ENCODE measurements around the gene CMAS.
"Not testable (repeated sequence)": the region's sequence is repeated elsewhere in the genome, so short reads cannot be mapped to it uniquely, and the experiment has no call there.

The CMAS gene

GRCh38 chr12:22048351-22049041, 2.5 kb downstream of the CMAS start:
- no peak for DNase-seq

DNA sequence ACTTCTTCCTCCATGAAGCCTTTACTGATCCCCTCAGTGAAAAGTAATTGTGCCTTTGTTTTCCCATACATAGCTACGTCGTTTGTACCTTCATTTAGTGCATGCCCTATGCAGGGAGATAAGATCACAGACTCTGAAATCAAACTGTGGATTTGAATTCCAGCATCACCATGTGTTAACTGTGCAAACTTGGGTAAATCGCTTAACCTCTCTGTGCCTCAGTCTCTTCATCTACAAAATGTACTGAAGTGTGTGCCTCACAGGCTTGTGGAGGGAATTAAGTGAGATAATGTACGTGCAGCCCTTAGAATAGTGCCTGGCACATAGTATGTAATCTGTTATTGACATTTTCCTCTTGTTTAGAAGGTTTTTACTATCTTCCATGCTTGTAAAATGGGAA, 4.1 kb downstream of the CMAS start:
- DNase-seq = no peak

GRCh38 chr12:22051114-22051698, 5.2 kb downstream of the CMAS start:
- no peak for DNase-seq

- DNase-seq = not testable (repeated sequence)
These were observed 7.0 kb downstream of the CMAS start for GRCh38 chr12:22052994-22053393.

DNA sequence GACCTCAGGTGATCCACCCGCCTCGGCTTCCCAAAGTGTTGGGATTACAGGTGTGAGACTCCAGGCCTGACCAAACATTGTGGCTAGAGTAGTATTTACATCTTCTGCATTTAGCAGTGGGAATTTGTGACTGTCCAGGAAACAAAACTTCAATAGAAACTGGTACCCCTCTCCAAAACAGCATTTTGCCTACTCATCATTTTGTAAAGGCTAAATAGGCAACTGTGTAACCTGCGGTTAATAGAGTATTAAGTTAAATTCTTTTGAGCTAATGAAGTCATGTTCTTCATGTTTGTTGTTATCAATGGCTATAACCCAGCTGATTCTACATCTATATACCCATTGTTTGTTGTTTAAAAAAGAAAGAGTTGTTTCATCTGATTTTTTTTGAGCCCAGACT, 8.1 kb downstream of the CMAS start:
- no peak for DNase-seq

DNA sequence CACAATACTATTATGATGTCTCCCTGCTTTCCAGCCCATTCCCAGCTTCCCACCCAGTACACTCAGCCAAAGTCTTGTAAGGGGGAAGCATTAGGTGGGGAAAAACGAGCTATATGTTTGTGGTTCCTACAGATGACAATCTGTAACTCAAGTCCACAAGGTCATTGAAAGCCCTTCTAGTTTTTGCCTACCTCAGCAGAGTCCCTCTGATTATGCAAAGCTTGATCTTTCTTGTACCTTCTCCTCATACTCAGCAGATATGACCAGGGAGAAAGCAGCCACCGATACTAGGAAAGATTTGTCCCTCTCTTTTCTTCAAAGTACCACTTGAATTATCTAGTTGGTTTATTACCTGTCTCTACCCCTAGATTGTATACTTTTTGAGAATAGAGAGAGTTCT, 10.6 kb downstream of the CMAS start:
- DNase-seq = no peak

DNA sequence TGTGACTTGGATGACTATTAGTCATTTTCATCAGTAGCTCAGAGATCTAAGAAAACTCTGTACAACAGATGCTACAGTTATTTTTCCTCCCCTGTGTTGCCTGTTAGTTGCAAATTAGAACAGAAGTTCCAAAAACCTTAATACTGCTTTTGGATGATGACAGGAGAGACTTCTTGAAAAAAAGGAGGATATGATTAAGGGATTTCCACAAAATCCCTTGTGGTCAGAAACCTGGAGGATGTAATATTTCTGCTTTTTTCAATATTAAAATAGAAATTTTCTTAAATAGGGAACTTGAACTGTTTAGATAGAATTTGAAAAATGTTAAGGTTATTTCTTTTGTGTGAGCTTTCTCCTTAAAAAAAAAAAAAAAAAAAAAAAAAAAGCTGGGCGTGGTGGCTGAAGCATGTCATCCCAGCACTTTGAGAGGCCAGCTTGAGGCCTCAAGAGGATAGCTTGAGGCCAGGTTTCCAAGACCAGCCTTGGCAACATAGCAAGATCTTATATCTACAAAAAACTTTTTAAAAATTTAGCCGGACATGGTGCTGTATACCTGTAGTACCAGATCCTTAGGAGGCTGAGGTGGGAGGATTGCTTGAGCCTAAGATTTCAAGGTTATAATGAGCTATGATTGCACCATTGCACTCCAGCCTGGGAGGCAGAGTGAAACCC, 14.1 kb downstream of the CMAS start:
- no peak for DNase-seq

- DNase-seq = no peak
These were observed 18.9 kb downstream of the CMAS start for GRCh38 chr12:22064968-22065367.

DNA sequence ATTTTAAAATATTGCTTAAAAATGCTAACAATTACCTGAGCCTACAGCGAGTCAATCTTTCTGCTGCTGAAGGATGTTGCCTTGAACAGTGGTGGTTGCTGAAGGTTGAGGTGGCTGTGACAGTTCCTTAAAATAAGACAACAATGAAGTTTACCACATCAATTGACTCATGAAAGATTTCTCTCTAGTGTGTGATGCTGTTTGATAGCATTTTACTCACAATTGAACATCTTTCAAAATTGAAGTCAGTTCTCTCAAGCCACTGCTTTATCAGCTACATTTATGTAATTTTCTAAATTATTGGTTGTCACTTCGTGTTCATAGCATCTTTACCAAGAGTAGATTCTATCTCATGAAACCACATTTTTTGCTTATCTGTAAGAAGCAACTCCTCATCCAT, 20.3 kb downstream of the CMAS start:
- DNase-seq = no peak

GRCh38 chr12:22069851-22070250, 23.8 kb downstream of the CMAS start:
- DNase-seq = no peak

DNA sequence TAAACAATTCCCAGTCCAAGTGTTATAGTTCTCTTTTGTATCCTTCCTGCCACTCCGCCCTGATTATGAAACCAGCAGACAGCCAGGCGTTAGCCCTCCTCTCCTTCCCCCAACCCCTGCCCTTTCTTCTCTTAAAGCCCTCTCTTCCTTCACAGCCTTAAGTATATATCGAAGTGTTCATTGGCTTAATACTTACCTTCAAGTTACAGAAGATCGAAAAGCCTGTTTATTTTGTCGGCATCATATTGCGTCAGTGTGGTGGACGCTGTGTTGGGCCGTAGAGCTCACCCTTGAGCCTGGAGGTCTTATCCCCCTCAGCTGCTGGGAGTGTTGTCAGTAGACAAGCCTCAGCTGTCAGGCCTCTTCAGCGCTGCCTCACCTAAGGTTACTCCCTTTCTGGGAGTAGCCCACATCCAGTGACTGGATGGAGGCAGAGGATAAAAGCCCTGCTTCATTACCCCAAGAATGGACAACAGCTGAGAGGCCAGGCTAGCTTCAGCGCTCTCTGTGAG, 36.2 kb downstream of the CMAS start:
- DNase-seq = no peak

GRCh38 chr12:22083167-22083566, 37.1 kb downstream of the CMAS start:
- DNase-seq = peak in 1 of 2 donors; percentile 63

GRCh38 chr12:22084852-22085251, 38.8 kb downstream of the CMAS start:
- no peak for DNase-seq

DNA sequence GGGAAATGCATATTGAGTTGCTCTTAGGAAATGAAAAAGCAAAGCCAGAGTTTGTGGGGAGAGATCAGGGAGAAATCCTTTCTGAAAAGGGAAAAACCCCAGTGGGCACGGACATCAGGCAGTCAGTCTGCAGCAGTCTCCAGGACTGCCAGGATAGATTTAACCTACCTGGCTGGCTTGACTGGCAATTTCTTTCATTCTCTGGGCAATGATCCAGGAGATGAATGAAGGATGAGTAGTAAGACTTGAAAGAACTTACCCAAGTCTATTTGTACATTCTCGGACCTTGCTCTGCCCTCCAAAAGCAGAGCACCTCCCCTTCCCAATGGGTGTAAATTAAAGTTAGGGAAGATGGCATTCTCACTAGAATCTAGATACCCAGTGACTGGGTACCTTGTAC, 42.9 kb downstream of the CMAS start:
- no peak for DNase-seq

GRCh38 chr12:22089486-22089885, 43.5 kb downstream of the CMAS start:
- no peak for DNase-seq

- not testable (repeated sequence) for DNase-seq
These were observed 53.0 kb downstream of the CMAS start for GRCh38 chr12:22099062-22099461.

DNA sequence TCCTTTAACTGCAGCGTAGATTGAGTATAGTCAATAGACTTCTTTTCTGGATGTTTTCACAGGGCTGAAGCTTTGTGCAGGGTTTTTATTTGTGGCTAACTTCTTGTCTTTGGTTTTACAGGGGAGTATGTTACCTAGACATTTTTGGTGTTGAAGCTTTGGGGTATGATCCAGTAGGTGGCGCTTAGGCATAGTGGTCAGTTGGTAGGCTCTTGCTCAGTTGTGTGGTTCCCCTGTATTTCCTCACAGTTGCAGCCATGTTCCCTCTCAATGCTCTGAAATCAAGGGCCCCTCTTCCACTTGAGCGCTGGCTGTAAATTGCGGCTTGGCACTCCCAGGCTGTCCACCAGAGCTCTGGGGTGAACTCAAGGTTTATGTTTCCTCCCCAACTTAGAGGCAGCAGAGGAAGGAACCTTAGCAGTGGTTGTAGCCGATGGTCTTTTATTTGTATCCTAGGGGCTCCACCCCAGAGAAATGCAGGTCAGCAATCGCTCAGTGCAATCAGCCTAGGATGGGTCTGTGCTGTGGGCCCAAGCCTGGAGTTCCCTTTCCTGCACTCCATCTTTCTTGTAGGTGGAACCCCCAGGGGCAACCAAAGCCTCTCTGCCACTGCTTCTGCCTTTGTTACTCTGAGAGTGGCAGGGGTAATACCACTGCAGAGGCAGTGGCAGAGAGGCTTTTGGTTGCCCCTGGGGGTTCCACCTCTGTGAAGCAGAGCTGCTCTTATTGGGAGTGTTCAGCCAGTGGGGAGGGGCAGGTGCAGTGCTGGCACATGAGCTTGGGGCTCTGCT, 55.1 kb downstream of the CMAS start:
- peak; percentile 53 to 64 for DNase-seq

DNA sequence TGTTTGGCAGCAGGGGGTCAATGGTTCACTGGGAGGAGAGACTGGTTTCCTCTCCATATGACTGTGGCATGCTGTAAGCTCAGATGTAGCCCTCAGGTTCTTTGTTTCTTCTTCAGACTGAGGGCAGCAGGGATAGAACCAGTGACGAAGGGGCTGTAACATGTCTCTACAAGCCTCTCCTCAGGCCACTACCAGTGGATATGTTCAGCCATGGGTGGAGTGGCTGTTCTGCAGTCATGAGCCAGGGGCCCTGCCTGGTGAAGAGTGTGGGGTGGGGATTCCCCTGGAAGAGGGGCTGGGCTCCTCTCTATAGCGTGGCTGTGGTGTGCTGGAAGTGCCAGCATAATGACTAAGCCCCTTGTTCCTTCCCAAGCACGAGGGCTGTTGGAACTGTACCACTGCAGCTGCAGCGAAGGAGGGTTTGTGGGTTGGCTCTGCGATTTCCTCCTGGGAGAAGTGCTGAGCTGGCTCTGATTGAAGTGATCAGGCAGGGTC, 55.8 kb downstream of the CMAS start:
- peak in 1 of 2 donors; percentile 6 for DNase-seq

DNA sequence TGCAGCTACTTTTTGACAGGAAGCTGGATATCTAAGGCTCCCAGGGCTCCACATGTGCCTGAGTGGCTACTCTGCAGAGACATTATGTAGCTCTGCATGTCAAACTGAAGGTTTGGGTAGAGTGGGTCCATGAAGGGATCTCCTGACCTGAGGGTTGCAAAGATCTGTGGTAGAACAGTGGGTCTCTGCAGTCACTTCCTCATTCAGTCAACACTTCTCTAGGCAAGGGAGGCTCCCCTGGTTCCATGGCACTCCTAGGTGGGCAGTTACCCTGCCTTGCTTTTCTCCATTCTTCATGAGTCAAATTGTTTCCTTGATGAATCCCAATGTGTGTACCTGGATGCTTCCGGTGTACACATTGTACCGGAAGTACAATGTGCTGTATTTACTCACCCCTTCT, 57.4 kb downstream of the CMAS start:
- DNase-seq = no peak

- DNase-seq = no peak
These were observed 59.5 kb downstream of the CMAS start for GRCh38 chr12:22105542-22105941.

DNA sequence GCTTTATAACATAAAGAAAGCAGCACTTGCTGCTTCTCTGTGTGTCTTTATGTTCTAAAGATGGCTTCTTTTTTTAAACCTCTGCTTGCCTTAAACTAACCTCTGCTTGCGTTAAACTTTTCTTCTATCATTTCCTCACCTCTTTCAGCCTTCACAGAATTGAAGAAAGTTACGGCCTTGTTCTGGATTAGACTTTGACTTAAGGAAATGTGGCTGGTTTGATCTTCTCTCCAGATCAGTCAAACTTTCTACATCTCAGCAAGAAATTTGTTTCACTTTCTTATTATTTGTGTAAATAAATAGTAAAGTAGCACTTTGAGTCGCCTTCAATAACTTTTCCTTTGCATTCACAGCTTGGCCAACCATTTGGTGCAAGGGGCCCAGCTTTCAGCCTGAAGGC, 64.2 kb downstream of the CMAS start:
- no peak for DNase-seq

Measured in CD4-positive, alpha-beta T cell treated with Interleukin-1 beta for 1 hour (primary cell).